Glutamatergic neuron (in vitro differentiated cells): ENCODE measurements around the gene BABAM2. TPM values are rescaled to one million over a fixed set of nuclear protein-coding genes. Genes with fewer than 3 reads are reported as not detected.

ENCODE experiments used
- DNase-seq: peaks from one replicate; pipeline ENCODE4 v3.0.0; 2022
- H3K27ac Mint-ChIP-seq: one replicate; pipeline ENCODE4 v1.8.0; 2020; ENCODE audit warnings: mild to moderate bottlenecking, mixed read lengths, inconsistent platforms; ENCODE audit not compliant: unreplicated experiment
- H3K27me3 Mint-ChIP-seq: one replicate; pipeline ENCODE4 v1.8.0; 2020; ENCODE audit warnings: mild to moderate bottlenecking, moderate library complexity, mixed read lengths, inconsistent platforms; ENCODE audit not compliant: unreplicated experiment
- H3K36me3 Mint-ChIP-seq: one replicate; pipeline ENCODE4 v1.8.0; 2020; ENCODE audit warnings: mild to moderate bottlenecking, mixed read lengths, inconsistent platforms; ENCODE audit not compliant: unreplicated experiment
- H3K4me1 Mint-ChIP-seq: one replicate; pipeline ENCODE4 v1.8.0; 2020; ENCODE audit warnings: mild to moderate bottlenecking, low read depth, mixed read lengths, inconsistent platforms; ENCODE audit not compliant: unreplicated experiment
- H3K4me3 Mint-ChIP-seq: one replicate; pipeline ENCODE4 v1.8.0; 2020; ENCODE audit warnings: mild to moderate bottlenecking, mixed read lengths, inconsistent platforms; ENCODE audit not compliant: unreplicated experiment
- H3K9me3 Mint-ChIP-seq: one replicate; pipeline ENCODE4 v1.8.0; 2020; ENCODE audit warnings: mild to moderate bottlenecking, moderate library complexity, mixed read lengths, inconsistent platforms; ENCODE audit not compliant: unreplicated experiment
- total RNA-seq: library from RNA; stranded (reverse); fragmentation: NEBNext Ultra II Directional; extraction: Animal tissue kit (Norgen Biotek cat#: 25700); gene quantifications from one replicate; pipeline ENCODE4 v1.2.1, GENCODE V29; 2021; ENCODE audit not compliant: unreplicated experiment
- TF ChIP-seq, protein P1 (sequence below): fragments of 200-600 bp; sonication (generic); IDR thresholded peaks from one replicate; pipeline ENCODE4 v1.5.0; 2021; ENCODE audit not compliant: partially characterized antibody, unreplicated experiment

BABAM2 gene
- total RNA-seq, 1 donor from 2014 or later, result 29.9 TPM

DNA sequence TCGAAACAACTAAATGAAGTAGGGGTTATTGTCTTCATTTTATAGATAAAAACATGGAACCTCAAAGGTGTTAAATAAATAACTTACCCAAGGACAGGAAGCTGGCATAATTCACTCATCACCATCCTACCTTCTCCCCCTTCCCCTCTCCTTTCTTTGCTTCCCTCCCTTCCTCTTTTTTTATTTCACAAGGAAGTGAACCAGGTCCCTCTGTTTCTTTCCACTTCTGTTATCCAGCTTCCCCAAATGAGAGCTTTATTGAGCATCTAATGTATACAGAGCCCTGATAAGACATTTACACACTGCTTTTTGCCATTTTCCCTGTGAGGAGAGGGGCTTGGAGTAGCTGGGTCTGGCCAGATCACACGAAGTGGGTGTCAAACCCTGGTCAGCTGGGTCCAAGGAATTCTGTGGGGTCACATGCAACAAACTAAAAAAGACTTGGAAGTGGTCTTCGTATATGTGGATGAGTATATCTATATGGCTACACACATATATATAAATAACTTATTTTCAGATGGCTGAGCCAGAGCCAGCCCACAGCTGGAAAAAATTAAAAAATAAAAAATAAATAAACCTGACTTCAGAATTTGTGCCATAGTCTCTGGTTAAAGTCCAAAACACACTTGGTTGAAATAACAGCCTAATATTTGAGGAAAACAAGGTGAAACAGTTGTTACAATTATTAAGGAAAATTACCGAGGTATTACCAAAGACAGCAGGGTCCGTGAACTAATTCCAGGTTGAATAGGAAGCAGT lies 452.8 kb downstream of the BABAM2 start:
- Mint-ChIP-seq H3K27ac (no peak overlapping the region), H3K4me1 (peaks cover 11% of the 10 kb centered on the region), H3K36me3 (no peaks in the 10 kb centered on the region), H3K27me3 (peaks cover 3% of the 10 kb centered on the region), H3K4me3 (no peak overlapping the region), H3K9me3 (peaks cover 3% of the 10 kb centered on the region)
- TF ChIP-seq, protein P1, sequence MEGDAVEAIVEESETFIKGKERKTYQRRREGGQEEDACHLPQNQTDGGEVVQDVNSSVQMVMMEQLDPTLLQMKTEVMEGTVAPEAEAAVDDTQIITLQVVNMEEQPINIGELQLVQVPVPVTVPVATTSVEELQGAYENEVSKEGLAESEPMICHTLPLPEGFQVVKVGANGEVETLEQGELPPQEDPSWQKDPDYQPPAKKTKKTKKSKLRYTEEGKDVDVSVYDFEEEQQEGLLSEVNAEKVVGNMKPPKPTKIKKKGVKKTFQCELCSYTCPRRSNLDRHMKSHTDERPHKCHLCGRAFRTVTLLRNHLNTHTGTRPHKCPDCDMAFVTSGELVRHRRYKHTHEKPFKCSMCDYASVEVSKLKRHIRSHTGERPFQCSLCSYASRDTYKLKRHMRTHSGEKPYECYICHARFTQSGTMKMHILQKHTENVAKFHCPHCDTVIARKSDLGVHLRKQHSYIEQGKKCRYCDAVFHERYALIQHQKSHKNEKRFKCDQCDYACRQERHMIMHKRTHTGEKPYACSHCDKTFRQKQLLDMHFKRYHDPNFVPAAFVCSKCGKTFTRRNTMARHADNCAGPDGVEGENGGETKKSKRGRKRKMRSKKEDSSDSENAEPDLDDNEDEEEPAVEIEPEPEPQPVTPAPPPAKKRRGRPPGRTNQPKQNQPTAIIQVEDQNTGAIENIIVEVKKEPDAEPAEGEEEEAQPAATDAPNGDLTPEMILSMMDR, result no peak
- DNase-seq, result no peak

DNA sequence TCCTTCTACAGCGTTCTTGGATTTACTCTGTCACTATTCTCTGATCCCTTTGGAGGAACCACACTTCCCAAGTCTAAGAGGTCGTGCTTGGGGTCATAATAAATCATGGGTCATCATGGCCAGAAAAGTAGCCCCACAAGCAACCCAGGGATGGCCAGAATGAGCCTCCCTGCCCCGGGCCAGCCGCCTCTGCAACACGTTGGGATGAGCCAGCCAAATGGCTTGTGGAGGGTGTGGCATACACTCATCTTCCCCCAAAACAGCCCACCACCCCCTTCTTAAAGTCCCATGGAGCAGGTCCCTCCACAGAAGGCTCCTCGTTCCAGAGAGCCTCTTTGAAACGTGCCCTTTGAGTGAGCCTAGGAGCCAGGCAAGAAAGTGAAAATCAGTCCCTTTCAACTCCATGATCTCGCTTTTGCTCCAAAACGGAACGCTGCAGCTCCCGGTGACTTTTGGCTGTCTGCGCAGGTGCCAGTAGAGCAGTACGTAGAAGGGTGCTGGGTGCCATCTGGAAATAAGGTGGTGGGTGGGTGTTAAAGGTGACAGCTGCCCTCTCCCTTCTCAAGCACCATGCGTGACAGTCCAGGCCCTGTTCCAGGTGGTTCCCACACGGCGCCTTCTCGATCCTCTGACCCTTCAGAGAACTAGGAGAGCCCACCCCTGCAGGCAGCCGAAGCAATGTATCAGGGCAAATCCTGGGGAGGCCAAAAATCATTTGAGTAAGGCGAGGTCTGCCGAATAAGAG lies 453.6 kb downstream of the BABAM2 start:
- TF ChIP-seq, protein P1, result no peak
- peaks cover 3% of the 10 kb centered on the region for H3K27me3 Mint-ChIP-seq
- H3K4me3 Mint-ChIP-seq, result no peak overlapping the region
- no peak for DNase-seq
- H3K27ac Mint-ChIP-seq, result no peak overlapping the region
- H3K9me3 Mint-ChIP-seq, result peaks cover 3% of the 10 kb centered on the region
- H3K4me1 Mint-ChIP-seq, result peaks cover 11% of the 10 kb centered on the region
- H3K36me3 Mint-ChIP-seq, result no peaks in the 10 kb centered on the region

DNA sequence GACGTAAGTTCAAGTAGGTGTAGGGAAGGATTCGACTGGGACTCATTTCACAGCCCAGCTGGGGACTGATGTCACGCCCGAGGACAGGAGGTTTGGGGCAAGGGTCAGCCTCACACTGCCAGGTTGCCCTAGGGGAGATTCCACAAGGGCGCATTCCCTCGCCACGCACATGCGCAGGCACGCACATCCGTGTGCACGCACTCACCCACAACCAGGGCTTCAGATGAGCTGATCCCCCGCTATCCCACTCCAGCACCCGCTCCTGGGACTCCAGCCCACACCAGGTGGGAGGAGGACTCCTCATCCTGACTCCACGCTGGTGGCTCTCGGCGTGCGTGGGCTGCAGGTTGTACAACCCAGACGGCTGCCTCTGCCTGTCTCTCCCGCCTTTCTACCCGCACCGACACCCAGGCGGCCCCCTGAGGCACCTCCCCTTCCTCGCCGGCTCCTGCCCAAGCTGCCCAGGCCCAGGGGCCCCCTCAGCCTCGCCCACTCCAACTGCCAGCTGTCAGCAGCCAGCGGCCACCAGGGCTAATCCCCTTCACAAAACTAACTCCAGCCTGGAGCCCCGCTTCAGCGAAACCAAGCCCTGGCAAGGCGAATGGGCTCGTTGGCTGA lies 454.3 kb downstream of the BABAM2 start:
- Mint-ChIP-seq H3K36me3 (no peaks in the 10 kb centered on the region), H3K4me1 (peaks cover 11% of the 10 kb centered on the region)
- TF ChIP-seq, protein P1, result no peak

DNA sequence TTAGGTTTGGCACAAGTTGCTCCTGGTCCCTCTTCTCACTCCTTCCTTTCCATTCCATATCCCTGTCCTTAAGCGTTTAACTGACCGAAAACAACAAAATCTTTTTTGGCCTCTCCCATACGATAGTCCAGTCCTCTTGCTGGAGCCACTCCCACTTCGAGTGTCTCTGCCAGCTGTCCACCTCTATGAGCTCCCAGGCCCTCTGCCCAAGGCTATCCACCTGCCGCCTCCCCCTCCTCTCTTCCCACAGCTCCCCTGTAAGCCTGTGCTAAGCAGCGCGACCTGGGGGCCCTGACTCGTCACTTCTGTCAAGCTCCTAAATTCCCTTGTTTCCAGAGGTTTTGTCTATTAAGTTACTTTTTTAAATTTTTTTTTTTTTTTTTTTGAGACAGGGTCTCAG lies 455.1 kb downstream of the BABAM2 start:
- Mint-ChIP-seq H3K27me3 (peaks cover 2% of the 10 kb centered on the region), H3K4me3 (no peak overlapping the region), H3K36me3 (no peaks in the 10 kb centered on the region), H3K9me3 (peaks cover 3% of the 10 kb centered on the region), H3K4me1 (peaks cover 11% of the 10 kb centered on the region), H3K27ac (peak overlapping the region; percentile 7)
- TF ChIP-seq, protein P1, result no peak
- no peak for DNase-seq

More for the DNA sequence above, 454.3 kb downstream of the BABAM2 start:
- no peak for DNase-seq
- Mint-ChIP-seq H3K27ac (no peak overlapping the region), H3K4me3 (no peak overlapping the region), H3K9me3 (peaks cover 3% of the 10 kb centered on the region), H3K27me3 (peaks cover 2% of the 10 kb centered on the region)
